Astrocyte of the cerebellum (primary cell): Measurements from ENCODE around the gene HECW1.

ENCODE experiments used
- DNase-seq: peaks from one replicate; pipeline ENCODE4 v3.0.0-alpha.2; 2011; ENCODE audit warnings: low read depth
- H3K4me3 ChIP-seq: 2 replicates; pipeline ENCODE4 v1.5.1; 2011; ENCODE audit warnings: mild to moderate bottlenecking, low read depth, low read length, moderate library complexity
- in situ Hi-C: cut with HindIII; loops from 2 replicates; pipeline ENCODE4 v1.10.0; 2017; ENCODE audit warnings: low sequenced_read_pairs
- TF ChIP-seq, protein P1 (sequence below): IDR thresholded peaks from 2 replicates; pipeline ENCODE4 v1.5.1; 2012; ENCODE audit warnings: low read length, low read depth, moderate library complexity, mild to moderate bottlenecking; ENCODE audit errors: missing control alignments

HECW1 gene

DNA sequence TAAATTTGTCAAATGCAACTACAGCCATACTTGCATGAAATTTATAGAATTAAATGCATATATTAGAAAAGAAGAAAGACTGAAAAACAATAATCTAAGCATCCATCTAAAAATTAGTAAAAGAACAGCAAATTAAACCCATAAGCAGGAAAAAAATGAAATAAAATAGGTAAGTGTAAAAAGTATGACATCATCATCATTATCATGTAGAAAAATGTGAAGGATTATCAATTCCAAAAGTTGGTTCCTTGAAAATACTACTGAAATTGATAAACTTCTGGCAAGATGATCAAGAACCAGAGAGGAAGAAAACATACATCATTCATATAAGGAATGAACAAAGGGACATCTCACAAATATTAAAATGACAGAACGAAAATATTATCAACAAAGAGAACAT, 19.6 kb upstream of the HECW1 start:
- H3K4me3 ChIP-seq: no peak overlapping the region
- no peak for DNase-seq
- TF ChIP-seq, protein P1, sequence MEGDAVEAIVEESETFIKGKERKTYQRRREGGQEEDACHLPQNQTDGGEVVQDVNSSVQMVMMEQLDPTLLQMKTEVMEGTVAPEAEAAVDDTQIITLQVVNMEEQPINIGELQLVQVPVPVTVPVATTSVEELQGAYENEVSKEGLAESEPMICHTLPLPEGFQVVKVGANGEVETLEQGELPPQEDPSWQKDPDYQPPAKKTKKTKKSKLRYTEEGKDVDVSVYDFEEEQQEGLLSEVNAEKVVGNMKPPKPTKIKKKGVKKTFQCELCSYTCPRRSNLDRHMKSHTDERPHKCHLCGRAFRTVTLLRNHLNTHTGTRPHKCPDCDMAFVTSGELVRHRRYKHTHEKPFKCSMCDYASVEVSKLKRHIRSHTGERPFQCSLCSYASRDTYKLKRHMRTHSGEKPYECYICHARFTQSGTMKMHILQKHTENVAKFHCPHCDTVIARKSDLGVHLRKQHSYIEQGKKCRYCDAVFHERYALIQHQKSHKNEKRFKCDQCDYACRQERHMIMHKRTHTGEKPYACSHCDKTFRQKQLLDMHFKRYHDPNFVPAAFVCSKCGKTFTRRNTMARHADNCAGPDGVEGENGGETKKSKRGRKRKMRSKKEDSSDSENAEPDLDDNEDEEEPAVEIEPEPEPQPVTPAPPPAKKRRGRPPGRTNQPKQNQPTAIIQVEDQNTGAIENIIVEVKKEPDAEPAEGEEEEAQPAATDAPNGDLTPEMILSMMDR: no peak
- in situ Hi-C loops: no loop called here

DNA sequence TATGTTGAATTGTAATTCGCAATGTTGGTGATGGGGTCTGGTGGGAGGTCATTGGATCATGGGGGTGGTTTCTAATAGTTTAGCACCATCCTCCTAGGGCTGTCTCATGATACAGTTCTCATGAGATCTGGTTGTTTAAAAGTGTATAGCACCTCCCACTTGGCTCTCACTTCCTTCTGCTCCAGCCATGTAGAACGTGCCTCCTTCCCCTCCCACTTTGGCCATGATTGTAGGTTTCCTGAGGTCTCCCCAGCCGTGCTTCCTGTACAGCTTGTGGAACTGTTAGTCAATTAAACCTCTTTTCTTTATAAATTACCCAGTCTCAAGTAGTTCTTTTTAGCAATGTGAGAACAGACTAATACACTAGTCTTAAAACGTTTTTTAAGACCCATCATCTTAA, 15.6 kb upstream of the HECW1 start:
- TF ChIP-seq, protein P1: no peak
- in situ Hi-C loops: no loop called here
- DNase-seq: no peak
- H3K4me3 ChIP-seq: no peak overlapping the region

DNA sequence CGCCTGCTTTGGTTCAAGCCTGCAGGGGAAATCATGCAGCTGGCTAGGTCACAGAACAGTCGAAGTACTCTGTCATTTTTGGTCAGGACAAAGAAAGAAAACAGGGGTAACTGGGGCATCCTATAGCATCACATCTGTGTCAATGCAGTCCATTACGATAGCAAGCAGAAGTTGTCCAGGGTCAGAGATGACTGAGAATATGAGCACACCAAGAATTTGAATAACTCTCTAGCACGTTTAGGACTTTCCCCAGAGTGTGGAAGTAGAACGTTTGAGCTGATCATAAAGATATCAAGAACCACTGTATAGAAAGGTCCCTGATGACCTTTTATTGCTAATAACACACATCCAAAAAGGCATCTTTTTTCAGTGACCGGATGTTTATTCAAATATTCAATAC, 12.7 kb upstream of the HECW1 start:
- TF ChIP-seq, protein P1: no peak
- in situ Hi-C loops: no loop called here
- H3K4me3 ChIP-seq: no peak overlapping the region
- DNase-seq: no peak

DNA sequence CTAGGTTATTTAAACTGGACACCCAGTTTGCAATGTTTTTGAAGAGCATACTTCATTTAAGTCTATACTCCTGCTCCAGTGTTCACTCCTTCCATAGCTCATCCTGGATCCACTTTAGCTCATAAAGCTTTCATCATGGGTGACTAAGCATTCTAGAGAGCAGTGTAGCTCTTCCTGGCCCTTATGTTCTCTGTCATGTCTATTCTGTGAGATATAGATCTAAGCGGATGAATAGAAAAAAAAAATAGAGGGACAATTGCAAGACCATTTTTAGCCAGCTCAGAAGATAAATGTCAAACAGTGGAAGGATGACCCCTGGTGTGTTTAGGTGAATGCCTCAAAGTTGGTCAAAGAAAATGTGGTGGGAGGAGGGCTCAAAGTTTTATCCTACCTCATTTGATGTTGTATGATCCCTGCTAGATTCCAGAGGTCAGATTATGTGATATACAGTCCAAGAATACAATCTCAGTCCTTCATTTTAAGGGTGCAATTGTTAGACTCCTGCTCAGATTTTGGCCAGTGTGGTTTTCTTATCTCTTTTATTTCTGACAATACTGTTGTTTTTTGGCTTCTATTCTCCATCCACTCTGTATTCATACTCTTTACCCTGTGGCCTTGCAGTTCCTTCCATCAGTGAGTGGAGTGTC, 7.5 kb upstream of the HECW1 start:
- in situ Hi-C loops: no loop called here
- no peak overlapping the region for H3K4me3 ChIP-seq
- DNase-seq: no peak
- TF ChIP-seq, protein P1: no peak

DNA sequence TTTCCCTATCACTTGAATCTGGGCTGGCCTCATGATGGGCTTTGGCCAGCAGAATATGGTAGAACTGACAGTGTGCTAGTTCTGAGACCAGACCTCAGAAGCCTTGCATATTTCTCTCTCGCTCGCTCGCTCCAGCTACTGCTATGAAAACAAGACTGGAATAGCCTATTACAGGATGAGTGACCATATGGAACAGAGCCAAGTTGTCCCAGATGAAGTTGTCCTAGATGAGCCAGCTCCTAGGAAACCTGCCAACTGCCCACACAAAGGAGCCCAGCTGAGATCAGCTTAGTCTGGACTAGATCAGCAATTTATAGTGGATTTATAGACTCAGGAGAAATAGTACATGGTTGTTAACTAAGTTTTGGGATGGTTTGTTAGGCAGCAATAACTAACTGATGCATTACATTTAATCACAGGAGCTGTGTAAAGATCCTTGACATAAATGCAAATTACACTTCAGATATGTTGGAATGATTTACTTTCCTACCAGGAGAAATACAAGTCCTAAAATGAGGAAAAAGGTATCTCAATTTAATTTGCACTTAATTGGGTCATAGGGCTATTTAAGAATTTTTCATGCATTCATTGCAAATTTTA, 6.8 kb upstream of the HECW1 start:
- no peak overlapping the region for H3K4me3 ChIP-seq
- TF ChIP-seq, protein P1: no peak
- in situ Hi-C loops: no loop called here
- no peak for DNase-seq

DNA sequence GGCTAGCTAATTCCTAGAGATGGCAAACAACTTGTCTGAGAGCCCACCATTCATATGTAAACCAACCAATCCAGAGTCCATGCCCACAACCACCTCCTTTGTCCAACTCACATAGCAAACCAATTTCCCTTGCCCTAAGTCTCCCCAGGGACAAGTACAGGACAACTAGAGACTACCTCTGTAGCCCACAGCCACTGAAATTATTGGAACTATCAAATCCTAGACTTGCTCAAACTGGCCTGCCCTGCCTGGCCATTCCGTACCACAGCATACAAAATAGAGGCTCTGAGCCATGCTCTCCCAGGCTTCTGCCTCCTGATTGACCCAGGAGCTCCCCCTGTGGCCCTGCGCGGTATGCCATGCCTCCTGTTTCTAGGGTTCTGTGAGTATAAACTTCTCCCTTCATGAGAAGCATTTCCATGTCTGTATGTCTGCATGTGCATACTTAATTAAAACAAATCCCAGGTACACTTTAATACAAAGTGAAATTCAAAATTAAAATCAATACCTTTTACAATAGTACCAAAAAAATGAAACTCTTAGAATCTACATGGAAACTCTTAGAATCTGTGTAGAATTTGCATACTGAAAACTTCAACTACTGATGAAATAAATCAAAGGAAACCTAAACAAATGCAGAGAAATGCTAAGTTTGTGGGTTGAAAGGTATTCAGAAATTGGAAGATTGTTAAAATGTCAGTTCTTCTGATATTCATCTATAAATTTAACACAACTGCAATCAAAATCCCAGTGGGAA, 4.0 kb upstream of the HECW1 start:
- TF ChIP-seq, protein P1: peak; percentile 99
- in situ Hi-C loops: no loop called here
- DNase-seq: peak; percentile 37
- H3K4me3 ChIP-seq: no peak overlapping the region
